Fibroblast of the aortic adventitia (primary cell): ENCODE measurements around the gene KCNJ13. TPM values are rescaled to one million over a fixed set of nuclear protein-coding genes. Genes with fewer than 3 reads are reported as not detected.
"Not testable (repeated sequence)": the region's sequence is repeated elsewhere in the genome, so short reads cannot be mapped to it uniquely, and the experiment has no call there.

Experiments used
- DNase-seq: peaks from one replicate; pipeline ENCODE4 v3.0.0-alpha.2; 2010; ENCODE audit warnings: low read depth
- H3K4me3 ChIP-seq: 2 replicates; pipeline ENCODE4 v1.5.1; 2011; ENCODE audit warnings: low read depth, mild to moderate bottlenecking, control low read depth, low read length, moderate library complexity
- CTCF ChIP-seq: IDR thresholded peaks from 2 replicates; pipeline ENCODE4 v1.5.1; 2011; ENCODE audit warnings: mild to moderate bottlenecking, low read length, control low read depth, inconsistent platforms; ENCODE audit not compliant: insufficient read depth
- small RNA-seq: library from RNA; depleted of rRNA; stranded (forward); fragments of <200 nt; gene quantifications from one replicate; pipeline ENCODE3, GENCODE V24; 2012
- total RNA-seq: library from RNA; depleted of rRNA; stranded (reverse); fragments of >200 nt; gene quantifications from 2 replicates; pipeline ENCODE4 v1.2.3, GENCODE V29; 2012; ENCODE audit warnings: low replicate concordance

The KCNJ13 gene
- total RNA-seq, 1 donor: not detected

GRCh38 chr2:232723027-232723426 lies 53.3 kb downstream of the KCNJ13 start:
- H3K4me3 ChIP-seq: no peak overlapping the region
- DNase-seq: no peak
- no peak for TF ChIP-seq CTCF

- no peak overlapping the region for H3K4me3 ChIP-seq
- TF ChIP-seq CTCF: no peak
- no peak for DNase-seq
Observed at GRCh38 chr2:232721882-232722281, 54.5 kb downstream of the KCNJ13 start.

GRCh38 chr2:232721261-232721660 lies 55.1 kb downstream of the KCNJ13 start:
- no peak for DNase-seq
- no peak overlapping the region for H3K4me3 ChIP-seq
- no peak for TF ChIP-seq CTCF

GRCh38 chr2:232720056-232720455 lies 56.3 kb downstream of the KCNJ13 start:
- not testable (repeated sequence) for H3K4me3 ChIP-seq, DNase-seq

Small RNAs within 50 kb of the gene (small RNA-seq; reads per million reads assigned to genes)
- gene RNU6-107P: not detected

Other genes with a start within 250 kb of the KCNJ13 start
- gene CHRNG, start 236.9 kb downstream of the KCNJ13 start, total RNA-seq: not detected in 2 replicates
- gene TIGD1, start 226.0 kb downstream of the KCNJ13 start, total RNA-seq: 3.3 and 7.8 TPM in 2 replicates
- gene EIF4E2, start 225.9 kb downstream of the KCNJ13 start, total RNA-seq: 49.1 and 72.6 TPM in 2 replicates
- gene EFHD1, start 143.0 kb downstream of the KCNJ13 start, total RNA-seq: 0.45 and 0.49 TPM in 2 replicates
- gene GIGYF2, start 79.2 kb downstream of the KCNJ13 start, total RNA-seq: 58.5 and 139 TPM in 2 replicates
- 0.33 and 0.72 TPM in 2 replicates for gene SNORC, start 93.7 kb upstream of the KCNJ13 start, total RNA-seq
- 1.1 and 17.4 TPM in 2 replicates for gene NGEF, start 236.7 kb upstream of the KCNJ13 start, total RNA-seq